GM18861 (cell line): ENCODE measurements around the gene ONECUT3.

ENCODE experiments used
- ATAC-seq: cut with Tn5 transposase; IDR thresholded peaks from one replicate; pipeline ENCODE4 v1.9.1; 2021; ENCODE audit not compliant: unreplicated experiment

Gene ONECUT3

GRCh38 chr19:1828279-1829238 lies 75.3 kb downstream of the ONECUT3 start:
- ATAC-seq: no peak

DNA sequence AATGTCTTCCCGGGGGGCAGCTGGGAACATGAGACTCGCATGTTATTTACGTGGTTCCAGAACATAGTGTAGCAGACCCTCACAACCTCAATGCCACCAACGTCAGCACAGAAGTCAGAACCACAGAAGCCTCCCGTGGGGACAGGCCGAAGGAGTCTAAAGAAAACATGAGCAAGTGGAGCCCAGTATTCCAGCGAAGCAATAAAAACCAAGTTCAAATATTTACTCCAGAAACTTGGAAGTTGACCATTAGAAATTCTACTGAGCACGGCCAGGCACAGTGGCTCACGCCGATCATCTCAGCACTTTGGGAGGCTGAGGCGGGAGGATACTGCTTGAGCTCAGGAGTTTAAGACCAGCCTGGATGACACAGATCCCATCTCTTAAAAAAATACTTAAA lies 76.7 kb downstream of the ONECUT3 start:
- ATAC-seq: no peak

GRCh38 chr19:1830568-1830967 lies 77.3 kb downstream of the ONECUT3 start:
- ATAC-seq: no peak
